Ovary (tissue), 3 donors: ENCODE data around the gene IFNA7.

Source experiments
- EP300 ChIP-seq: sonication (generic); formaldehyde crosslinking; IDR thresholded peaks from one replicate; pipeline ENCODE4 v1.6.1; 2017; ENCODE audit warnings: antibody characterized with exemption
- POLR2A ChIP-seq: fragments of 450-650 bp; IDR thresholded peaks from one replicate; pipeline ENCODE4 v1.6.1; 2017; ENCODE audit warnings: antibody characterized with exemption, mild to moderate bottlenecking, moderate library complexity
- TF ChIP-seq, protein P1 (sequence below), 3 donors: fragments of 450-650 bp in 2 of 3; fragments of 200-600 bp in 1 of 3; IDR thresholded peaks; one replicate each; pipeline versions ENCODE4 v1.5.1 to v1.8.0; 2016 to 2022; ENCODE audit warnings: antibody characterized with exemption in 3 of 3, mild to moderate bottlenecking in 1 of 3
- donor health status: DM: no; HTN: no; CAD: no.

DNA sequence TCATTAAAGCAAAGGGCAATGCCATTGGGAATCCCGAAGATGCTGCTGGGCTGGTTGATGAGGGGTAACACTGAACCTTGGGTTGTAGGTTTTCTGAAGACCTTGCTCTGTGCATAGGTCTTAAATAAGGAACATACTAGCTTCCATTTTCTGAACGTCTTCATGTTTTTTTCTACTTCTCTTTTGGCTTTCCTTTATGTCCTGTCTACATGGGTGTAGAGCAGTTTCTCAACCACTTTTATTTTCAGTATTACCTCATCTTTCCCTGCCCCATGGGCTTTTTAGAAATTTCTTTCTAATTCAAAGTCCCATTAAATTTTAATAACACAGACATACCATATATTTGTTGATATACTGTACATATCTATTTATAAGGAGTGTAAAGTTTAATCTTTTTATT, 37.9 kb upstream of the IFNA7 start, which contains the start of gene IFNA14:
- TF ChIP-seq, protein P1, sequence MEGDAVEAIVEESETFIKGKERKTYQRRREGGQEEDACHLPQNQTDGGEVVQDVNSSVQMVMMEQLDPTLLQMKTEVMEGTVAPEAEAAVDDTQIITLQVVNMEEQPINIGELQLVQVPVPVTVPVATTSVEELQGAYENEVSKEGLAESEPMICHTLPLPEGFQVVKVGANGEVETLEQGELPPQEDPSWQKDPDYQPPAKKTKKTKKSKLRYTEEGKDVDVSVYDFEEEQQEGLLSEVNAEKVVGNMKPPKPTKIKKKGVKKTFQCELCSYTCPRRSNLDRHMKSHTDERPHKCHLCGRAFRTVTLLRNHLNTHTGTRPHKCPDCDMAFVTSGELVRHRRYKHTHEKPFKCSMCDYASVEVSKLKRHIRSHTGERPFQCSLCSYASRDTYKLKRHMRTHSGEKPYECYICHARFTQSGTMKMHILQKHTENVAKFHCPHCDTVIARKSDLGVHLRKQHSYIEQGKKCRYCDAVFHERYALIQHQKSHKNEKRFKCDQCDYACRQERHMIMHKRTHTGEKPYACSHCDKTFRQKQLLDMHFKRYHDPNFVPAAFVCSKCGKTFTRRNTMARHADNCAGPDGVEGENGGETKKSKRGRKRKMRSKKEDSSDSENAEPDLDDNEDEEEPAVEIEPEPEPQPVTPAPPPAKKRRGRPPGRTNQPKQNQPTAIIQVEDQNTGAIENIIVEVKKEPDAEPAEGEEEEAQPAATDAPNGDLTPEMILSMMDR (IDR thresholded peaks at IDR 0.05), result no peak
- TF ChIP-seq POLR2A (no peak), EP300 (no peak)
